EL (cell line): ENCODE measurements around the gene WLS.
"Not testable (repeated sequence)": the region's sequence is repeated elsewhere in the genome, so short reads cannot be mapped to it uniquely, and the experiment has no call there.

Experiments
- DNase-seq: peaks from one replicate; pipeline ENCODE4 v3.0.0-alpha.2; 2016

WLS gene

GRCh38 chr1:68197891-68198290, 34.4 kb downstream of the WLS start:
- DNase-seq: no peak

GRCh38 chr1:68197461-68197860, 34.9 kb downstream of the WLS start:
- no peak for DNase-seq

- no peak for DNase-seq
Measured at GRCh38 chr1:68196676-68197075, 35.6 kb downstream of the WLS start.

GRCh38 chr1:68191717-68192116, 40.6 kb downstream of the WLS start:
- no peak for DNase-seq

- DNase-seq: no peak
Measured at GRCh38 chr1:68188644-68189340, 43.5 kb downstream of the WLS start.

- no peak for DNase-seq
Measured at GRCh38 chr1:68188060-68188538, 44.2 kb downstream of the WLS start.

GRCh38 chr1:68185743-68186142, 46.6 kb downstream of the WLS start:
- DNase-seq: peak; percentile 32

- DNase-seq: no peak
Measured at GRCh38 chr1:68183895-68184294, 48.4 kb downstream of the WLS start.

- DNase-seq: no peak
Measured at GRCh38 chr1:68181165-68181556, 51.2 kb downstream of the WLS start.

- no peak for DNase-seq
Measured at GRCh38 chr1:68180441-68181164, 51.7 kb downstream of the WLS start.

GRCh38 chr1:68178821-68179490, 53.4 kb downstream of the WLS start:
- DNase-seq: peak; percentile 54

- DNase-seq: no peak
Measured at GRCh38 chr1:68175621-68176398, 56.5 kb downstream of the WLS start.

- DNase-seq: peak; percentile 81
Measured at GRCh38 chr1:68174738-68175113, 57.6 kb downstream of the WLS start.

GRCh38 chr1:68173936-68174737, 58.2 kb downstream of the WLS start:
- peak; percentile 97 for DNase-seq

GRCh38 chr1:68173283-68173935, 58.9 kb downstream of the WLS start:
- no peak for DNase-seq

- DNase-seq: not testable (repeated sequence)
Measured at GRCh38 chr1:68171795-68172194, 60.5 kb downstream of the WLS start.

- no peak for DNase-seq
Measured at GRCh38 chr1:68168545-68169171, 63.7 kb downstream of the WLS start.

- DNase-seq: no peak
Measured at GRCh38 chr1:68167211-68167610, 65.1 kb downstream of the WLS start.

GRCh38 chr1:68166348-68166747, 66.0 kb downstream of the WLS start:
- DNase-seq: no peak

- DNase-seq: no peak
Measured at GRCh38 chr1:68165665-68166064, 66.7 kb downstream of the WLS start.

- DNase-seq: no peak
Measured at GRCh38 chr1:68164918-68165317, 67.4 kb downstream of the WLS start.
